H9 (cell line): Measurements from ENCODE around the gene ACSL3. TPM values are rescaled to one million over a fixed set of nuclear protein-coding genes. Genes with fewer than 3 reads are reported as not detected.
A peak's percentile ranks its signal among the peaks of the same experiment; 100 is the strongest.

ENCODE experiments used
- DNase-seq: peaks from one replicate; pipeline ENCODE4 v3.0.0-alpha.2; 2017
- H2AFZ ChIP-seq: one replicate; pipeline ENCODE4 v1.6.1; 2013; ENCODE audit warnings: mild to moderate bottlenecking, low read length, control low read depth, moderate library complexity
- H2AK5ac ChIP-seq: 2 replicates; pipeline ENCODE4 v1.6.1; 2013; ENCODE audit warnings: low read length, control low read depth, mixed read lengths; ENCODE audit not compliant: insufficient read length
- H2BK120ac ChIP-seq: one replicate; pipeline ENCODE4 v1.6.1; 2013; ENCODE audit warnings: low read depth, mild to moderate bottlenecking, low read length, control low read depth, inconsistent platforms; ENCODE audit not compliant: poor library complexity, severe bottlenecking
- H2BK12ac ChIP-seq: 2 replicates; pipeline ENCODE4 v1.6.1; 2013; ENCODE audit warnings: low read length, control low read depth, mixed read lengths, low read depth; ENCODE audit not compliant: insufficient read length
- H2BK15ac ChIP-seq: 2 replicates; pipeline ENCODE4 v1.6.1; 2013; ENCODE audit warnings: low read depth, low read length, control low read depth
- H2BK20ac ChIP-seq: one replicate; pipeline ENCODE4 v1.6.1; 2013; ENCODE audit warnings: low read depth, mild to moderate bottlenecking, low read length, control low read depth, inconsistent platforms; ENCODE audit not compliant: poor library complexity, severe bottlenecking
- H2BK5ac ChIP-seq: 2 replicates; pipeline ENCODE4 v1.6.1; 2013; ENCODE audit warnings: low read length, control low read depth, mixed read lengths; ENCODE audit not compliant: insufficient read length
- H3K14ac ChIP-seq: 2 replicates; pipeline ENCODE4 v1.6.1; 2013; ENCODE audit warnings: low read length, control low read depth; ENCODE audit not compliant: insufficient read depth
- H3K18ac ChIP-seq: 2 replicates; pipeline ENCODE4 v1.6.1; 2013; ENCODE audit warnings: low read depth, mild to moderate bottlenecking, mixed read lengths, low read length, control low read depth; ENCODE audit not compliant: insufficient read length
- H3K23ac ChIP-seq: 2 replicates; pipeline ENCODE4 v1.6.1; 2013; ENCODE audit warnings: low read length, control low read depth, mixed read lengths, low read depth; ENCODE audit not compliant: insufficient read length
- H3K23me2 ChIP-seq: 2 replicates; pipeline ENCODE4 v1.6.1; 2013; ENCODE audit warnings: low read depth, mild to moderate bottlenecking, mixed read lengths, low read length, control low read depth; ENCODE audit not compliant: insufficient read length, poor library complexity, severe bottlenecking
- H3K27ac ChIP-seq: 2 replicates; pipeline ENCODE4 v1.5.1; 2013; ENCODE audit warnings: low read length, control low read depth, mixed read lengths, low read depth; ENCODE audit not compliant: insufficient read length
- H3K27me3 ChIP-seq: 2 replicates; pipeline ENCODE4 v1.6.1; 2013; ENCODE audit warnings: low read length, control low read depth, inconsistent platforms; ENCODE audit not compliant: insufficient read depth
- H3K4ac ChIP-seq: 2 replicates; pipeline ENCODE4 v1.6.1; 2013; ENCODE audit warnings: low read depth, mild to moderate bottlenecking, control low read depth, inconsistent platforms, low read length, moderate library complexity
- H3K4me1 ChIP-seq: 2 replicates; pipeline ENCODE4 v1.6.1; 2013; ENCODE audit warnings: low read length, control low read depth, inconsistent platforms; ENCODE audit not compliant: insufficient read depth
- H3K4me2 ChIP-seq: 2 replicates; pipeline ENCODE4 v1.6.1; 2013; ENCODE audit warnings: low read length, control low read depth, mixed read lengths; ENCODE audit not compliant: insufficient read length, insufficient read depth
- H3K56ac ChIP-seq: 2 replicates; pipeline ENCODE4 v1.6.1; 2013; ENCODE audit warnings: low read depth, mild to moderate bottlenecking, mixed read lengths, low read length, control low read depth; ENCODE audit not compliant: insufficient read length
- H3K79me1 ChIP-seq: 2 replicates; pipeline ENCODE4 v1.6.1; 2013; ENCODE audit warnings: low read depth, mild to moderate bottlenecking, moderate library complexity, low read length, control low read depth, inconsistent platforms; ENCODE audit not compliant: insufficient read depth, poor library complexity, severe bottlenecking
- H3K79me2 ChIP-seq: 2 replicates; pipeline ENCODE4 v1.6.1; 2013; ENCODE audit warnings: low read length, control low read depth, inconsistent platforms; ENCODE audit not compliant: insufficient read depth
- H3K9ac ChIP-seq: 2 replicates; pipeline ENCODE4 v1.6.1; 2013; ENCODE audit warnings: low read length, control low read depth, mixed read lengths; ENCODE audit not compliant: insufficient read length; ENCODE audit errors: extremely low read depth
- H3K9me3 ChIP-seq: one replicate; pipeline ENCODE4 v1.6.1; 2013; ENCODE audit warnings: low read depth, low read length, inconsistent platforms; ENCODE audit not compliant: control insufficient read depth
- H3T11ph ChIP-seq: one replicate; pipeline ENCODE4 v1.6.1; 2013; ENCODE audit warnings: mild to moderate bottlenecking, low read length, control low read depth, inconsistent platforms
- H4K20me1 ChIP-seq: one replicate; pipeline ENCODE4 v1.6.1; 2013; ENCODE audit not compliant: control insufficient read depth, insufficient read length, insufficient read depth
- H4K5ac ChIP-seq: 2 replicates; pipeline ENCODE4 v1.6.1; 2013; ENCODE audit warnings: low read depth, mild to moderate bottlenecking, mixed read lengths, low read length, control low read depth; ENCODE audit not compliant: insufficient read length
- H4K8ac ChIP-seq: replicated peaks from 2 replicates; pipeline ENCODE4 v1.6.1; 2013; ENCODE audit warnings: low read length, control low read depth, mixed read lengths, low read depth; ENCODE audit not compliant: insufficient read length
- H4K91ac ChIP-seq: 2 replicates; pipeline ENCODE4 v1.6.1; 2013; ENCODE audit warnings: low read depth, mild to moderate bottlenecking, moderate library complexity, mixed read lengths, low read length, control low read depth; ENCODE audit not compliant: insufficient read length
- H3K27ac Mint-ChIP-seq, 3 experiments: 2 replicates in 2 of 3; 3 replicates in 1 of 3; pipeline ENCODE4 v1.8.0; 2020 to 2021; ENCODE audit warnings: mixed read lengths in 3 of 3, mild to moderate bottlenecking in 1 of 3, moderate library complexity in 1 of 3
- H3K27me3 Mint-ChIP-seq: 2 replicates; pipeline ENCODE4 v1.8.0; 2021; ENCODE audit warnings: low read depth, mild to moderate bottlenecking, moderate library complexity, mixed read lengths
- H3K36me3 Mint-ChIP-seq, 3 experiments: 2 replicates in 2 of 3; 3 replicates in 1 of 3; pipeline ENCODE4 v1.8.0; 2020 to 2021; ENCODE audit warnings: low read depth in 3 of 3, mixed read lengths in 3 of 3; ENCODE audit not compliant: insufficient read depth in 1 of 3
- H3K4me1 Mint-ChIP-seq, 2 experiments: 2 replicates each; pipeline ENCODE4 v1.8.0; 2020; ENCODE audit warnings: mixed read lengths in 2 of 2
- H3K4me3 Mint-ChIP-seq, 2 experiments: 2 replicates in 1 of 2; 3 replicates in 1 of 2; pipeline ENCODE4 v1.8.0; 2020 to 2021; ENCODE audit warnings: mild to moderate bottlenecking in 2 of 2, mixed read lengths in 2 of 2, moderate library complexity in 1 of 2
- H3K9me3 Mint-ChIP-seq, 2 experiments: 2 replicates in 1 of 2; 3 replicates in 1 of 2; pipeline ENCODE4 v1.8.0; 2020; ENCODE audit warnings: mild to moderate bottlenecking in 2 of 2, mixed read lengths in 2 of 2, moderate library complexity in 1 of 2
- CTCF ChIP-seq: fragments of 200-600 bp; sonication (generic); conservative IDR thresholded peaks from 3 replicates; pipeline ENCODE4 v1.8.0; 2021; ENCODE audit warnings: antibody characterized with exemption, mild to moderate bottlenecking
- WGBS: extraction: QIAGEN DNeasy Blood & Tissue Kit; methylation state at CpG from one replicate; pipeline ENCODE4 v1.1.7; 2013; ENCODE audit warnings: missing lambda C conversion rate, low lambda C conversion rate, mixed read lengths; ENCODE audit not compliant: insufficient read length; ENCODE audit errors: extremely low coverage; 5-methylcytosine and 5-hydroxymethylcytosine counted together
- total RNA-seq: library from RNA; stranded (reverse); gene quantifications from 2 replicates; pipeline ENCODE4 v1.2.1, GENCODE V29; 2021

Gene ACSL3
- total RNA-seq, 1 experiment from 2014 or later = 60.9 TPM

- no peak overlapping the region for H3K27ac ChIP-seq
Measured at GRCh38 chr2:222946700-222947287, 86.0 kb downstream of the ACSL3 start.

More at GRCh38 chr2:222946700-222947287, 86.0 kb downstream of the ACSL3 start:
- Histone ChIP-seq H2BK12ac (no peak overlapping the region), H3K4ac (no peak overlapping the region), H4K5ac (no peak overlapping the region), H4K20me1 (no peaks in the 10 kb centered on the region), H3K56ac (no peak overlapping the region), H2BK15ac (no peak overlapping the region), H3K14ac (no peak overlapping the region), H3K23me2 (no peaks in the 10 kb centered on the region), H2AK5ac (no peak overlapping the region), H3K27me3 (no peaks in the 10 kb centered on the region), H4K8ac (no peak overlapping the region), H3K9ac (no peak overlapping the region), H2AFZ (no peak overlapping the region), H3K4me2 (no peak overlapping the region), H2BK120ac (no peak overlapping the region), H3K18ac (no peak overlapping the region), H2BK5ac (no peak overlapping the region), H3K4me1 (no peaks in the 10 kb centered on the region), H3K23ac (no peak overlapping the region), H3K9me3 (no peaks in the 10 kb centered on the region), H3K79me1 (no peaks in the 10 kb centered on the region), H3K79me2 (no peaks in the 10 kb centered on the region), H4K91ac (no peak overlapping the region), H3T11ph (no peak overlapping the region), H2BK20ac (no peak overlapping the region)
- no peaks in the 10 kb centered on the region for H3K9me3 Mint-ChIP-seq
- peak overlapping the region in 1 of 3 experiments; percentile 76; a peak in 3 of 7 replicates for H3K27ac Mint-ChIP-seq
- no peak for DNase-seq
- peaks cover 0 to 1% (median under 1%) of the 10 kb centered on the region in 3 experiments; a peak in 3 of 7 replicates for H3K36me3 Mint-ChIP-seq
- no peaks in the 10 kb centered on the region for H3K27me3 Mint-ChIP-seq
- no peak for TF ChIP-seq CTCF
- H3K4me3 Mint-ChIP-seq = no peak overlapping the region
- peaks cover 11 to 13% of the 10 kb centered on the region in 2 experiments; a peak in 3 of 4 replicates for H3K4me1 Mint-ChIP-seq
- WGBS = no CpG with 5 or more reads among the region's 7 CpGs
